IPS DF 4.7 (cell line): ENCODE results near the gene GAREM1.
"Not testable (repeated sequence)": the region's sequence is repeated elsewhere in the genome, so short reads cannot be mapped to it uniquely, and the experiment has no call there.

Experiments used
- DNase-seq: peaks from one replicate; pipeline ENCODE4 v3.0.0-alpha.2; 2013; ENCODE audit warnings: low spot score; ENCODE audit errors: extremely low read depth

The GAREM1 gene

GRCh38 chr18:32371384-32371783 is 99.3 kb downstream of the GAREM1 start:
- DNase-seq: no peak

- DNase-seq: no peak
These were observed 101.7 kb downstream of the GAREM1 start for GRCh38 chr18:32368991-32369390.

- no peak for DNase-seq
These were observed 102.5 kb downstream of the GAREM1 start for GRCh38 chr18:32368170-32368569.

GRCh38 chr18:32366586-32367538 is 103.8 kb downstream of the GAREM1 start:
- DNase-seq: no peak

- DNase-seq: no peak
These were observed 108.2 kb downstream of the GAREM1 start for GRCh38 chr18:32362484-32362883.

GRCh38 chr18:32360682-32361345 is 109.9 kb downstream of the GAREM1 start:
- no peak for DNase-seq

GRCh38 chr18:32358529-32358928 is 112.2 kb downstream of the GAREM1 start:
- no peak for DNase-seq

- no peak for DNase-seq
These were observed 112.6 kb downstream of the GAREM1 start for GRCh38 chr18:32358075-32358474.

GRCh38 chr18:32355896-32356295 is 114.8 kb downstream of the GAREM1 start:
- no peak for DNase-seq

- DNase-seq: no peak
These were observed 116.2 kb downstream of the GAREM1 start for GRCh38 chr18:32354518-32354917.

GRCh38 chr18:32353257-32353656 is 117.4 kb downstream of the GAREM1 start:
- DNase-seq: no peak

- no peak for DNase-seq
These were observed 119.7 kb downstream of the GAREM1 start for GRCh38 chr18:32351032-32351431.

- DNase-seq: no peak
These were observed 120.8 kb downstream of the GAREM1 start for GRCh38 chr18:32349728-32350395.

- DNase-seq: no peak
These were observed 124.0 kb downstream of the GAREM1 start for GRCh38 chr18:32346671-32347070.

- no peak for DNase-seq
These were observed 127.0 kb downstream of the GAREM1 start for GRCh38 chr18:32343634-32344033.

GRCh38 chr18:32341112-32341511 is 129.6 kb downstream of the GAREM1 start:
- not testable (repeated sequence) for DNase-seq

- no peak for DNase-seq
These were observed 131.6 kb downstream of the GAREM1 start for GRCh38 chr18:32339045-32339444.

GRCh38 chr18:32337821-32338220 is 132.9 kb downstream of the GAREM1 start:
- DNase-seq: no peak

GRCh38 chr18:32337347-32337746 is 133.3 kb downstream of the GAREM1 start:
- no peak for DNase-seq

GRCh38 chr18:32335228-32335627 is 135.5 kb downstream of the GAREM1 start:
- no peak for DNase-seq

GRCh38 chr18:32333781-32334180 is 136.9 kb downstream of the GAREM1 start:
- no peak for DNase-seq

- DNase-seq: no peak
These were observed 138.0 kb downstream of the GAREM1 start for GRCh38 chr18:32332708-32333107.
